ENCODE data around the gene KCNE1. TPM values are rescaled to one million over a fixed set of nuclear protein-coding genes. Genes with fewer than 3 reads are reported as not detected.

The KCNE1 gene
- 0.07 TPM in 1 of 2 replicates, not detected in the other for total RNA-seq

- no peaks in the 10 kb centered on the region for H3K36me3 ChIP-seq (ENCODE audit: control insufficient read depth, insufficient read depth, low read length)
- no peak for TF ChIP-seq CTCF (IDR thresholded peaks at IDR 0.05; ENCODE audit: insufficient read depth, low read length, poor library complexity, severe bottlenecking)
These were observed at the start of gene KCNE1 for GRCh38 chr21:34511787-34512455. TSS of gene KCNE1 (minus strand) at chr21:34512210. CDS start at chr21:34449634, 62,576 bp downstream.

GRCh38 chr21:34561806-34562205, 49.8 kb upstream of the KCNE1 start:
- no peak for DNase-seq (ENCODE audit: low read depth)
- TF ChIP-seq CTCF (IDR thresholded peaks at IDR 0.05; ENCODE audit: insufficient read depth, low read length, poor library complexity, severe bottlenecking), result no peak

More at GRCh38 chr21:34511787-34512455, at the start of gene KCNE1:
- H3K4me3 ChIP-seq (ENCODE audit: low read depth, low read length), result no peak within 1 kb of the TSS
- no peak for DNase-seq (ENCODE audit: low read depth)
- H3K27me3 ChIP-seq (ENCODE audit: control insufficient read depth, insufficient read depth, low read length), result no peaks in the 10 kb centered on the region

GRCh38 chr21:34560609-34561008, 48.6 kb upstream of the KCNE1 start:
- no peaks in the 10 kb centered on the region for H3K36me3 ChIP-seq (ENCODE audit: control insufficient read depth, insufficient read depth, low read length)
- TF ChIP-seq CTCF (IDR thresholded peaks at IDR 0.05; ENCODE audit: insufficient read depth, low read length, poor library complexity, severe bottlenecking), result no peak

More at GRCh38 chr21:34561806-34562205, 49.8 kb upstream of the KCNE1 start:
- Histone ChIP-seq H3K36me3 (ENCODE audit: control insufficient read depth, insufficient read depth, low read length) (no peaks in the 10 kb centered on the region), H3K4me3 (ENCODE audit: low read depth, low read length) (no peak overlapping the region), H3K27me3 (ENCODE audit: control insufficient read depth, insufficient read depth, low read length) (no peaks in the 10 kb centered on the region)

GRCh38 chr21:34560021-34560420, 48.0 kb upstream of the KCNE1 start:
- Histone ChIP-seq H3K36me3 (ENCODE audit: control insufficient read depth, insufficient read depth, low read length) (no peaks in the 10 kb centered on the region), H3K4me3 (ENCODE audit: low read depth, low read length) (no peak overlapping the region), H3K27me3 (ENCODE audit: control insufficient read depth, insufficient read depth, low read length) (no peaks in the 10 kb centered on the region)
- TF ChIP-seq CTCF (IDR thresholded peaks at IDR 0.05; ENCODE audit: insufficient read depth, low read length, poor library complexity, severe bottlenecking), result no peak
- DNase-seq (ENCODE audit: low read depth), result no peak

More at GRCh38 chr21:34560609-34561008, 48.6 kb upstream of the KCNE1 start:
- no peaks in the 10 kb centered on the region for H3K27me3 ChIP-seq (ENCODE audit: control insufficient read depth, insufficient read depth, low read length)
- no peak overlapping the region for H3K4me3 ChIP-seq (ENCODE audit: low read depth, low read length)
- no peak for DNase-seq (ENCODE audit: low read depth)

GRCh38 chr21:34559089-34559631, 47.1 kb upstream of the KCNE1 start:
- no peak for TF ChIP-seq CTCF (IDR thresholded peaks at IDR 0.05; ENCODE audit: insufficient read depth, low read length, poor library complexity, severe bottlenecking)
- DNase-seq (ENCODE audit: low read depth), result no peak
- H3K4me3 ChIP-seq (ENCODE audit: low read depth, low read length), result no peak overlapping the region
- no peaks in the 10 kb centered on the region for H3K36me3 ChIP-seq (ENCODE audit: control insufficient read depth, insufficient read depth, low read length)
- no peaks in the 10 kb centered on the region for H3K27me3 ChIP-seq (ENCODE audit: control insufficient read depth, insufficient read depth, low read length)
